ENCODE data around the gene BMP2. TPM values are rescaled to one million over a fixed set of nuclear protein-coding genes. Genes with fewer than 3 reads are reported as not detected.

The BMP2 gene
- total and polyA plus RNA-seq, 4 donors = 0.83 to 3.5 (median 2.0) TPM

DNA sequence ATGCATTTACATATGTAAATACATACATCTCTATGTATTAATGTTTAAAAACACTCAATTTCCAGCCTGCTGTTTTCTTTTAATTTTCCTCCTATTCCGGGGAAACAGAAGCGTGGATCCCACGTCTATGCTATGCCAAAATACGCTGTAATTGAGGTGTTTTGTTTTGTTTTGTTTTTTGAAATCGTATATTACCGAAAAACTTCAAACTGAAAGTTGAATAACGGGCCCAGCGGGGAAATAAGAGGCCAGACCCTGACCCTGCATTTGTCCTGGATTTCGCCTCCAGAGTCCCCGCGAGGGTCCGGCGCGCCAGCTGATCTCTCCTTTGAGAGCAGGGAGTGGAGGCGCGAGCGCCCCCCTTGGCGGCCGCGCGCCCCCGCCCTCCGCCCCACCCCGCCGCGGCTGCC, 355 bp upstream of the BMP2 start:
- 2% methylated on average over 26 of the region's 26 CpGs for WGBS
- peak overlapping the region; percentile 6 to 71 for H3K27ac ChIP-seq (ENCODE audit: low read depth in 1 of 2, low read length in 2 of 2)
- H3K4me3 ChIP-seq (ENCODE audit: low read depth in 1 of 3, low read length in 3 of 3) = peak overlapping the region; percentile 44 to 91 (median 64)
- no peak for DNase-seq (ENCODE audit: low spot score)
- peak overlapping the region; percentile 56 to 64 for H3K9ac ChIP-seq (ENCODE audit: low read depth in 1 of 2, low read length in 2 of 2)
- TF ChIP-seq GABPA (IDR thresholded peaks at IDR 0.05 in 1 of 2, conservative IDR thresholded peaks at IDR 0.05 in 1 of 2) = no peak
- TF ChIP-seq FOXA2 (IDR thresholded peaks at IDR 0.05) = no peak
- TF ChIP-seq FOXA1 (IDR thresholded peaks at IDR 0.05) = no peak
- TF ChIP-seq, protein P1, sequence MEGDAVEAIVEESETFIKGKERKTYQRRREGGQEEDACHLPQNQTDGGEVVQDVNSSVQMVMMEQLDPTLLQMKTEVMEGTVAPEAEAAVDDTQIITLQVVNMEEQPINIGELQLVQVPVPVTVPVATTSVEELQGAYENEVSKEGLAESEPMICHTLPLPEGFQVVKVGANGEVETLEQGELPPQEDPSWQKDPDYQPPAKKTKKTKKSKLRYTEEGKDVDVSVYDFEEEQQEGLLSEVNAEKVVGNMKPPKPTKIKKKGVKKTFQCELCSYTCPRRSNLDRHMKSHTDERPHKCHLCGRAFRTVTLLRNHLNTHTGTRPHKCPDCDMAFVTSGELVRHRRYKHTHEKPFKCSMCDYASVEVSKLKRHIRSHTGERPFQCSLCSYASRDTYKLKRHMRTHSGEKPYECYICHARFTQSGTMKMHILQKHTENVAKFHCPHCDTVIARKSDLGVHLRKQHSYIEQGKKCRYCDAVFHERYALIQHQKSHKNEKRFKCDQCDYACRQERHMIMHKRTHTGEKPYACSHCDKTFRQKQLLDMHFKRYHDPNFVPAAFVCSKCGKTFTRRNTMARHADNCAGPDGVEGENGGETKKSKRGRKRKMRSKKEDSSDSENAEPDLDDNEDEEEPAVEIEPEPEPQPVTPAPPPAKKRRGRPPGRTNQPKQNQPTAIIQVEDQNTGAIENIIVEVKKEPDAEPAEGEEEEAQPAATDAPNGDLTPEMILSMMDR (IDR thresholded peaks at IDR 0.05; ENCODE audit: low read depth, low read length, missing input control) = no peak
- H3K36me3 ChIP-seq (ENCODE audit: control insufficient read depth in 4 of 4, insufficient read depth in 3 of 4, low read depth in 1 of 4, low read length in 3 of 4) = no peaks in the 10 kb centered on the region
- H3K27me3 ChIP-seq (ENCODE audit: control insufficient read depth in 4 of 4, insufficient read depth in 4 of 4, low read length in 3 of 4) = no peaks in the 10 kb centered on the region
- H3K9me3 ChIP-seq (ENCODE audit: control insufficient read depth in 4 of 4, low read length in 3 of 4) = no peaks in the 10 kb centered on the region
- peaks cover 2 to 31% (median 22%) of the 10 kb centered on the region in 4 donors for H3K4me1 ChIP-seq (ENCODE audit: control insufficient read depth in 4 of 4, insufficient read depth in 4 of 4, low read length in 3 of 4)

- Histone ChIP-seq H3K27me3 (ENCODE audit: control insufficient read depth in 4 of 4, insufficient read depth in 4 of 4, low read length in 3 of 4) (no peaks in the 10 kb centered on the region), H3K9me3 (ENCODE audit: control insufficient read depth in 4 of 4, low read length in 3 of 4) (no peaks in the 10 kb centered on the region)
- WGBS = 2% methylated on average over 70 of the region's 70 CpGs
These were observed 998 bp downstream of the BMP2 start for GRCh38 chr20:6768228-6769140.

More at GRCh38 chr20:6768228-6769140, 998 bp downstream of the BMP2 start:
- Histone ChIP-seq H3K4me3 (ENCODE audit: low read depth in 1 of 3, low read length in 3 of 3) (peak overlapping the region; percentile 57 to 91 (median 77)), H3K9ac (ENCODE audit: low read depth in 1 of 2, low read length in 2 of 2) (peak overlapping the region; percentile 11 to 84), H3K27ac (ENCODE audit: low read depth in 1 of 2, low read length in 2 of 2) (peak overlapping the region; percentile 56 to 75), H3K36me3 (ENCODE audit: control insufficient read depth in 4 of 4, insufficient read depth in 3 of 4, low read depth in 1 of 4, low read length in 3 of 4) (no peaks in the 10 kb centered on the region), H3K4me1 (ENCODE audit: control insufficient read depth in 4 of 4, insufficient read depth in 4 of 4, low read length in 3 of 4) (peaks cover 2 to 31% (median 22%) of the 10 kb centered on the region in 4 donors)
- peak; percentile 34 for DNase-seq (ENCODE audit: low spot score)
- no peak for TF ChIP-seq RAD21 (IDR thresholded peaks at IDR 0.05)
- no peak for TF ChIP-seq FOXA2 (IDR thresholded peaks at IDR 0.05)
- TF ChIP-seq, protein P2, sequence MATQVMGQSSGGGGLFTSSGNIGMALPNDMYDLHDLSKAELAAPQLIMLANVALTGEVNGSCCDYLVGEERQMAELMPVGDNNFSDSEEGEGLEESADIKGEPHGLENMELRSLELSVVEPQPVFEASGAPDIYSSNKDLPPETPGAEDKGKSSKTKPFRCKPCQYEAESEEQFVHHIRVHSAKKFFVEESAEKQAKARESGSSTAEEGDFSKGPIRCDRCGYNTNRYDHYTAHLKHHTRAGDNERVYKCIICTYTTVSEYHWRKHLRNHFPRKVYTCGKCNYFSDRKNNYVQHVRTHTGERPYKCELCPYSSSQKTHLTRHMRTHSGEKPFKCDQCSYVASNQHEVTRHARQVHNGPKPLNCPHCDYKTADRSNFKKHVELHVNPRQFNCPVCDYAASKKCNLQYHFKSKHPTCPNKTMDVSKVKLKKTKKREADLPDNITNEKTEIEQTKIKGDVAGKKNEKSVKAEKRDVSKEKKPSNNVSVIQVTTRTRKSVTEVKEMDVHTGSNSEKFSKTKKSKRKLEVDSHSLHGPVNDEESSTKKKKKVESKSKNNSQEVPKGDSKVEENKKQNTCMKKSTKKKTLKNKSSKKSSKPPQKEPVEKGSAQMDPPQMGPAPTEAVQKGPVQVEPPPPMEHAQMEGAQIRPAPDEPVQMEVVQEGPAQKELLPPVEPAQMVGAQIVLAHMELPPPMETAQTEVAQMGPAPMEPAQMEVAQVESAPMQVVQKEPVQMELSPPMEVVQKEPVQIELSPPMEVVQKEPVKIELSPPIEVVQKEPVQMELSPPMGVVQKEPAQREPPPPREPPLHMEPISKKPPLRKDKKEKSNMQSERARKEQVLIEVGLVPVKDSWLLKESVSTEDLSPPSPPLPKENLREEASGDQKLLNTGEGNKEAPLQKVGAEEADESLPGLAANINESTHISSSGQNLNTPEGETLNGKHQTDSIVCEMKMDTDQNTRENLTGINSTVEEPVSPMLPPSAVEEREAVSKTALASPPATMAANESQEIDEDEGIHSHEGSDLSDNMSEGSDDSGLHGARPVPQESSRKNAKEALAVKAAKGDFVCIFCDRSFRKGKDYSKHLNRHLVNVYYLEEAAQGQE (IDR thresholded peaks at IDR 0.05) = no peak
- TF ChIP-seq HNF4G (IDR thresholded peaks at IDR 0.05) = no peak
- TF ChIP-seq, protein P3, sequence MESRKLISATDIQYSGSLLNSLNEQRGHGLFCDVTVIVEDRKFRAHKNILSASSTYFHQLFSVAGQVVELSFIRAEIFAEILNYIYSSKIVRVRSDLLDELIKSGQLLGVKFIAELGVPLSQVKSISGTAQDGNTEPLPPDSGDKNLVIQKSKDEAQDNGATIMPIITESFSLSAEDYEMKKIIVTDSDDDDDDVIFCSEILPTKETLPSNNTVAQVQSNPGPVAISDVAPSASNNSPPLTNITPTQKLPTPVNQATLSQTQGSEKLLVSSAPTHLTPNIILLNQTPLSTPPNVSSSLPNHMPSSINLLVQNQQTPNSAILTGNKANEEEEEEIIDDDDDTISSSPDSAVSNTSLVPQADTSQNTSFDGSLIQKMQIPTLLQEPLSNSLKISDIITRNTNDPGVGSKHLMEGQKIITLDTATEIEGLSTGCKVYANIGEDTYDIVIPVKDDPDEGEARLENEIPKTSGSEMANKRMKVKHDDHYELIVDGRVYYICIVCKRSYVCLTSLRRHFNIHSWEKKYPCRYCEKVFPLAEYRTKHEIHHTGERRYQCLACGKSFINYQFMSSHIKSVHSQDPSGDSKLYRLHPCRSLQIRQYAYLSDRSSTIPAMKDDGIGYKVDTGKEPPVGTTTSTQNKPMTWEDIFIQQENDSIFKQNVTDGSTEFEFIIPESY (IDR thresholded peaks at IDR 0.05) = no peak

Data from liver (tissue), 9 donors.